ENCODE data around the gene CFAP161.

The CFAP161 gene

GRCh38 chr15:81087066-81087465 lies 47.0 kb upstream of the CFAP161 start:
- Histone ChIP-seq H3K14ac (ENCODE audit: low read length) (no peak overlapping the region), H2BK12ac (ENCODE audit: low read length) (no peak overlapping the region), H3K9me3 (ENCODE audit: insufficient read depth, low read depth, low read length) (no peaks in the 10 kb centered on the region), H3K79me2 (ENCODE audit: control insufficient read depth, insufficient read depth, low read length, poor library complexity) (no peaks in the 10 kb centered on the region), H3K4me1 (ENCODE audit: control insufficient read depth in 1 of 2, insufficient read depth in 2 of 2, low read length in 2 of 2) (peaks cover 0 to 1% of the 10 kb centered on the region in 2 experiments), H3K27me3 (ENCODE audit: insufficient read depth, low read length) (no peaks in the 10 kb centered on the region), H2AFZ (ENCODE audit: insufficient read depth, low read length, poor library complexity) (no peak overlapping the region), H3K4ac (ENCODE audit: low read depth, low read length) (no peak overlapping the region), H4K12ac (ENCODE audit: low read depth, low read length) (no peak overlapping the region), H2BK5ac (ENCODE audit: low read depth, low read length, poor library complexity) (no peak overlapping the region), H4K91ac (ENCODE audit: low read depth, low read length) (no peak overlapping the region), H3K27ac (ENCODE audit: low read depth, low read length) (no peak overlapping the region), H3K4me3 (ENCODE audit: low read depth, low read length) (no peak overlapping the region), H2AK5ac (ENCODE audit: low read length) (no peak overlapping the region), H3K36me3 (ENCODE audit: control insufficient read depth in 1 of 2, insufficient read depth in 2 of 2, low read length in 2 of 2) (no peaks in the 10 kb centered on the region), H3K79me1 (ENCODE audit: low read length) (no peaks in the 10 kb centered on the region), H3K18ac (ENCODE audit: low read length) (no peak overlapping the region), H3K23ac (ENCODE audit: low read length) (no peak overlapping the region), H4K8ac (ENCODE audit: low read depth, low read length) (no peak overlapping the region), H3K4me2 (ENCODE audit: low read length) (no peak overlapping the region), H2BK120ac (ENCODE audit: insufficient read depth, low read length, poor library complexity) (no peak overlapping the region), H3K9ac (ENCODE audit: low read length) (no peak overlapping the region)
- peak; percentile 66 to 90 for DNase-seq
- WGBS (ENCODE audit: extremely low coverage, insufficient coverage, insufficient read length), result no CpG with 5 or more reads among the region's 5 CpGs

DNA sequence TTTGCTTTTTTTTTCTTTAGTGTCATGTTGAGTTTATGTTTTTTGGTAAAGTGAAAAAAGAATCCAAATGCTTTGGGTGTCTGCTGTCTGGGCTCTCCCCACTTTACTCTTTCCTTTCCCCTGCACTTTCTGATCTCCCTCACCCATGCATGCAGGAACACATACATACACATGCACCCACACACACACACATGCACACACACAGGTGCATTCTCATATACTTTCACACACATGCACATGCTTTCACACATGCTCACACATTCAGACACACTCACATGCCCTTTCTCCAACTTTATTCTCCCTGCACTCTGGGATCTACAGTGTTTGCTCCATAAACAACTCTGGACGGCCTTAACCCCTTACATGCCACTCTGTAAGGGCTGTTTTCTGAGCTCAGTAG lies 46.4 kb upstream of the CFAP161 start:
- H3K36me3 ChIP-seq (ENCODE audit: control insufficient read depth in 1 of 2, insufficient read depth in 2 of 2, low read length in 2 of 2), result no peaks in the 10 kb centered on the region
- no peak overlapping the region for H3K27ac ChIP-seq (ENCODE audit: low read depth, low read length)
- H2BK120ac ChIP-seq (ENCODE audit: insufficient read depth, low read length, poor library complexity), result no peak overlapping the region
- no peak overlapping the region for H3K18ac ChIP-seq (ENCODE audit: low read length)
- no peak overlapping the region for H3K4me3 ChIP-seq (ENCODE audit: low read depth, low read length)
- no peak overlapping the region for H2BK12ac ChIP-seq (ENCODE audit: low read length)
- no peak overlapping the region for H3K4me2 ChIP-seq (ENCODE audit: low read length)
- H4K91ac ChIP-seq (ENCODE audit: low read depth, low read length), result no peak overlapping the region
- peaks cover 0 to 2% of the 10 kb centered on the region in 2 experiments for H3K4me1 ChIP-seq (ENCODE audit: control insufficient read depth in 1 of 2, insufficient read depth in 2 of 2, low read length in 2 of 2)
- H3K27me3 ChIP-seq (ENCODE audit: insufficient read depth, low read length), result no peaks in the 10 kb centered on the region
- no peak overlapping the region for H2AFZ ChIP-seq (ENCODE audit: insufficient read depth, low read length, poor library complexity)
- H3K9me3 ChIP-seq (ENCODE audit: insufficient read depth, low read depth, low read length), result no peaks in the 10 kb centered on the region
- H3K79me2 ChIP-seq (ENCODE audit: control insufficient read depth, insufficient read depth, low read length, poor library complexity), result no peaks in the 10 kb centered on the region
- no peak for DNase-seq
- H3K79me1 ChIP-seq (ENCODE audit: low read length), result no peaks in the 10 kb centered on the region
- no CpG with 5 or more reads among the region's 1 CpG for whole genome bisulfite sequencing (ENCODE audit: extremely low coverage, insufficient coverage, insufficient read length)
- no peak overlapping the region for H3K23ac ChIP-seq (ENCODE audit: low read length)
- no peak overlapping the region for H4K8ac ChIP-seq (ENCODE audit: low read depth, low read length)
- no peak overlapping the region for H3K4ac ChIP-seq (ENCODE audit: low read depth, low read length)
- no peak overlapping the region for H3K14ac ChIP-seq (ENCODE audit: low read length)
- H2AK5ac ChIP-seq (ENCODE audit: low read length), result no peak overlapping the region
- no peak overlapping the region for H2BK5ac ChIP-seq (ENCODE audit: low read depth, low read length, poor library complexity)
- no peak overlapping the region for H3K9ac ChIP-seq (ENCODE audit: low read length)
- H4K12ac ChIP-seq (ENCODE audit: low read depth, low read length), result no peak overlapping the region

DNA sequence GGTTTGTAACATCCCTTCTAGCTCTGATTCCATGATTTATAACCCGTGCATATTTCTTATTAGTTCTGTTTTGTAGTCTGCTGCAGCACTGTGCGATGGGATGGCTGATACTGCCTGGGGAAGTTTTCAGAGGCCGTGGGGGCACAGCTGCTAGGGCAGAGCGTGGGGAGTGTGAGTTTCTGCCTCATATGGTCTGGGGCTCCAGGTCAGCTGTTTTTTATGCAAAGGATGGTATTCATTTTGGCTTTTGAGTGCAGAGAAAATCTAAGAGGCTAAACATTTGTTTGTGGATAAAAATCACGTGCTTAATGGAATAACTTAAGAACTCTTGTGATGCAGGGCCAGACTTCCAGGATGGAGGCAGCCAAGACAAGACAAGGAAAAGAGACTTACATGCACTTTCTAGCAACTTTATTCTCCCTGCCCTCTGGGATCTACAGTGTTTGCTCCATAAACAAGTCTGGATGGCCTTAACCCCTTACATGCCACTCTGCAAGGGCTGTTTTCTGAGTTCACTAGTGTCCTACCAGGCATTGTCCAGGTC lies 45.5 kb upstream of the CFAP161 start:
- Histone ChIP-seq H2BK12ac (ENCODE audit: low read length) (no peak overlapping the region), H3K4me1 (ENCODE audit: control insufficient read depth in 1 of 2, insufficient read depth in 2 of 2, low read length in 2 of 2) (peaks cover 0 to 2% of the 10 kb centered on the region in 2 experiments), H2BK120ac (ENCODE audit: insufficient read depth, low read length, poor library complexity) (no peak overlapping the region), H4K91ac (ENCODE audit: low read depth, low read length) (no peak overlapping the region), H3K9me3 (ENCODE audit: insufficient read depth, low read depth, low read length) (no peaks in the 10 kb centered on the region), H3K14ac (ENCODE audit: low read length) (no peak overlapping the region), H3K4me3 (ENCODE audit: low read depth, low read length) (no peak overlapping the region), H3K23ac (ENCODE audit: low read length) (no peak overlapping the region), H3K4ac (ENCODE audit: low read depth, low read length) (no peak overlapping the region), H3K9ac (ENCODE audit: low read length) (no peak overlapping the region), H3K27me3 (ENCODE audit: insufficient read depth, low read length) (no peaks in the 10 kb centered on the region), H3K4me2 (ENCODE audit: low read length) (no peak overlapping the region), H3K36me3 (ENCODE audit: control insufficient read depth in 1 of 2, insufficient read depth in 2 of 2, low read length in 2 of 2) (no peaks in the 10 kb centered on the region), H3K79me1 (ENCODE audit: low read length) (no peaks in the 10 kb centered on the region), H2AFZ (ENCODE audit: insufficient read depth, low read length, poor library complexity) (no peak overlapping the region), H4K12ac (ENCODE audit: low read depth, low read length) (no peak overlapping the region), H2BK5ac (ENCODE audit: low read depth, low read length, poor library complexity) (no peak overlapping the region), H3K18ac (ENCODE audit: low read length) (no peak overlapping the region), H2AK5ac (ENCODE audit: low read length) (no peak overlapping the region), H3K79me2 (ENCODE audit: control insufficient read depth, insufficient read depth, low read length, poor library complexity) (no peaks in the 10 kb centered on the region), H3K27ac (ENCODE audit: low read depth, low read length) (no peak overlapping the region), H4K8ac (ENCODE audit: low read depth, low read length) (no peak overlapping the region)
- DNase-seq, result no peak
- no CpG with 5 or more reads among the region's 5 CpGs for WGBS (ENCODE audit: extremely low coverage, insufficient coverage, insufficient read length)

- no peak overlapping the region for H3K14ac ChIP-seq (ENCODE audit: low read length)
- no peak overlapping the region for H2BK5ac ChIP-seq (ENCODE audit: low read depth, low read length, poor library complexity)
- H2BK120ac ChIP-seq (ENCODE audit: insufficient read depth, low read length, poor library complexity), result no peak overlapping the region
- H3K27ac ChIP-seq (ENCODE audit: low read depth, low read length), result no peak overlapping the region
- no peak overlapping the region for H3K9ac ChIP-seq (ENCODE audit: low read length)
- H3K36me3 ChIP-seq (ENCODE audit: control insufficient read depth in 1 of 2, insufficient read depth in 2 of 2, low read length in 2 of 2), result no peaks in the 10 kb centered on the region
- H3K79me1 ChIP-seq (ENCODE audit: low read length), result no peaks in the 10 kb centered on the region
- H3K9me3 ChIP-seq (ENCODE audit: insufficient read depth, low read depth, low read length), result no peaks in the 10 kb centered on the region
- H3K79me2 ChIP-seq (ENCODE audit: control insufficient read depth, insufficient read depth, low read length, poor library complexity), result no peaks in the 10 kb centered on the region
- no peak overlapping the region for H3K4me2 ChIP-seq (ENCODE audit: low read length)
- no peak overlapping the region for H4K12ac ChIP-seq (ENCODE audit: low read depth, low read length)
- H2BK12ac ChIP-seq (ENCODE audit: low read length), result no peak overlapping the region
- H2AFZ ChIP-seq (ENCODE audit: insufficient read depth, low read length, poor library complexity), result no peak overlapping the region
- H3K18ac ChIP-seq (ENCODE audit: low read length), result no peak overlapping the region
- H4K91ac ChIP-seq (ENCODE audit: low read depth, low read length), result no peak overlapping the region
- WGBS (ENCODE audit: extremely low coverage, insufficient coverage, insufficient read length), result no CpG with 5 or more reads among the region's 13 CpGs
- DNase-seq, result peak in 1 of 2 donors; percentile 40
- H2AK5ac ChIP-seq (ENCODE audit: low read length), result no peak overlapping the region
- no peak overlapping the region for H4K8ac ChIP-seq (ENCODE audit: low read depth, low read length)
- no peak overlapping the region for H3K23ac ChIP-seq (ENCODE audit: low read length)
- no peak overlapping the region for H3K4me3 ChIP-seq (ENCODE audit: low read depth, low read length)
- H3K27me3 ChIP-seq (ENCODE audit: insufficient read depth, low read length), result no peaks in the 10 kb centered on the region
- no peak overlapping the region for H3K4ac ChIP-seq (ENCODE audit: low read depth, low read length)
- H3K4me1 ChIP-seq (ENCODE audit: control insufficient read depth in 1 of 2, insufficient read depth in 2 of 2, low read length in 2 of 2), result peaks cover 0 to 2% of the 10 kb centered on the region in 2 experiments
Measured at GRCh38 chr15:81091889-81092558, 42.0 kb upstream of the CFAP161 start.

All from trophoblast cell (in vitro differentiated cells and primary cell).